WERI-Rb-1 (cell line): ENCODE data around the gene PTH2R.

Experiments used
- DNase-seq: peaks from one replicate; pipeline ENCODE4 v3.0.0-alpha.2; 2020
- H3K27ac ChIP-seq: fragments of 250-450 bp; sonication (Bioruptor Pico); 2 replicates; pipeline ENCODE4 v1.5.1; 2020; ENCODE audit warnings: mild to moderate bottlenecking, moderate library complexity
- H3K27me3 ChIP-seq: fragments of 250-450 bp; sonication (Bioruptor Pico); 2 replicates; pipeline ENCODE4 v1.5.1; 2021; ENCODE audit warnings: mild to moderate bottlenecking, low read depth, moderate library complexity; ENCODE audit not compliant: insufficient read depth, severe bottlenecking
- H3K36me3 ChIP-seq: fragments of 250-450 bp; sonication (Bioruptor Pico); 2 replicates; pipeline ENCODE4 v1.5.1; 2020; ENCODE audit warnings: mild to moderate bottlenecking, moderate library complexity
- H3K4me3 ChIP-seq: 2 replicates; pipeline ENCODE4 v1.5.1; 2011; ENCODE audit warnings: low read depth, mild to moderate bottlenecking, control low read depth, low read length
- H3K9me3 ChIP-seq: fragments of 250-450 bp; sonication (Bioruptor Pico); 2 replicates; pipeline ENCODE4 v1.5.1; 2021; ENCODE audit warnings: mild to moderate bottlenecking, moderate library complexity; ENCODE audit not compliant: severe bottlenecking
- CTCF ChIP-seq: IDR thresholded peaks from 2 replicates; pipeline ENCODE4 v1.5.1; 2011; ENCODE audit warnings: low read depth, mild to moderate bottlenecking, control low read depth, inconsistent platforms, low read length

The PTH2R gene

GRCh38 chr2:208541461-208541988 is 134.9 kb downstream of the PTH2R start:
- TF ChIP-seq CTCF: no peak
- no peak for DNase-seq

GRCh38 chr2:208541989-208542464 is 135.4 kb downstream of the PTH2R start:
- no peaks in the 10 kb centered on the region for H3K9me3 ChIP-seq
- DNase-seq: no peak
- H3K36me3 ChIP-seq: no peaks in the 10 kb centered on the region
- no peak overlapping the region for H3K4me3 ChIP-seq
- no peaks in the 10 kb centered on the region for H3K27me3 ChIP-seq
- H3K27ac ChIP-seq: no peak overlapping the region
- no peak for TF ChIP-seq CTCF

More at GRCh38 chr2:208541461-208541988, 134.9 kb downstream of the PTH2R start:
- Histone ChIP-seq H3K27me3 (no peaks in the 10 kb centered on the region), H3K36me3 (no peaks in the 10 kb centered on the region), H3K27ac (no peak overlapping the region), H3K4me3 (no peak overlapping the region), H3K9me3 (no peaks in the 10 kb centered on the region)

DNA sequence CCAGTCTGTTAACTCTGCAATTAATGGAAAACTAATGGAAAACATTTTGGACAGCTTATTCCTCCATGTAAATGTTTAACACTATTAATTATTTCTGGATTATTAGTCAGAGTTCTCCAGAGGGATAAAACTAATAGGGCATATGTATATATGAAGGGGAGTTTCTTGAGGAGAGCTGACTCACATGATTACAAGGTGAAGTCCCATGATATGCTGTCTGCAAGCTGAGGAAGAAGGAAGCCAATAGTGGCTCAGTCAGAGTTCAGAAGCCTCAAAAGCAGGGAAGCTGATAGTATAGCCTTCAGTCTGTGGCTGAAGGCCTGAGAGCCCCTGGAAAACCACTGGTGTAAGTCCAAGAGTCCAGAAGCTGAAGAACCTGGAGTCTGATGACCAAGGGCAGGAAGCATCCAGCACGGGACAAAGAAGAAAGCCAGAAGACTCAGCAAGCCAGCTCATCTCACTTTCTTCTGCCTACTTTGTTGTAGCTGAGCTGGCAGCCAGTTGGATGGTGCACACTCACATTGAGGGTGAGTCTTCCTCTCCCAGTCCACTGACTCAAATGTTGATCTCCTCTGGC is 136.0 kb downstream of the PTH2R start:
- Histone ChIP-seq H3K9me3 (no peaks in the 10 kb centered on the region), H3K4me3 (no peak overlapping the region), H3K27ac (no peak overlapping the region), H3K36me3 (no peaks in the 10 kb centered on the region), H3K27me3 (no peaks in the 10 kb centered on the region)
- no peak for TF ChIP-seq CTCF
- no peak for DNase-seq
